OCI-LY7 (cell line): Measurements from ENCODE around the gene ATP2B3. TPM values are rescaled to one million over a fixed set of nuclear protein-coding genes. Genes with fewer than 3 reads are reported as not detected.

Experiments
- BruUV-seq: library from RNA; stranded (reverse); fragments of 400-500 nt; replicated peaks from 2 replicates; lab custom pipeline; 2021; lab: Mats Ljungman, UMichigan
- CTCF ChIA-PET: fragments of 300-600 bp; sonication (Branson Sonifier 250); formaldehyde crosslinking; loops from one replicate; lab custom pipeline; 2022; ENCODE audit warnings: antibody characterized with exemption; ENCODE audit not compliant: unreplicated experiment; lab: Charles Lee
- POLR2A ChIA-PET: fragments of 300-600 bp; sonication (Branson Sonifier 250); formaldehyde crosslinking; loops from one replicate; lab custom pipeline; 2022; ENCODE audit warnings: antibody characterized with exemption; lab: Charles Lee
- DNase-seq: peaks from one replicate; pipeline ENCODE4 v3.0.0-alpha.2; 2015; ENCODE audit warnings: low spot score
- H2AFZ ChIP-seq: fragments of 200-600 bp; sonication (generic), shearing (Covaris generic); 2 replicates; pipeline ENCODE4 v1.6.1; 2014; ENCODE audit warnings: mild to moderate bottlenecking, antibody characterized with exemption, low read length, moderate library complexity
- H3K27ac ChIP-seq: fragments of 200-600 bp; sonication (generic); 2 replicates; pipeline ENCODE4 v1.5.1; 2014; ENCODE audit warnings: mixed run types, low read depth, mild to moderate bottlenecking, moderate library complexity, low read length, inconsistent platforms; ENCODE audit not compliant: poor library complexity, severe bottlenecking
- H3K36me3 ChIP-seq: fragments of 200-600 bp; sonication (generic); 2 replicates; pipeline ENCODE4 v1.6.1; 2014; ENCODE audit warnings: mild to moderate bottlenecking, antibody characterized with exemption, low read length, moderate library complexity, mixed read lengths; ENCODE audit not compliant: insufficient read depth
- H3K4me1 ChIP-seq: fragments of 200-600 bp; sonication (generic); 2 replicates; pipeline ENCODE4 v1.5.1; 2014; ENCODE audit warnings: mild to moderate bottlenecking, low read length; ENCODE audit not compliant: insufficient read depth, poor library complexity, severe bottlenecking
- H3K4me2 ChIP-seq: fragments of 200-600 bp; sonication (generic); 2 replicates; pipeline ENCODE4 v1.6.1; 2014; ENCODE audit warnings: mild to moderate bottlenecking, low read length
- H3K4me3 ChIP-seq: fragments of 200-600 bp; sonication (generic); 2 replicates; pipeline ENCODE4 v1.5.1; 2014; ENCODE audit warnings: mild to moderate bottlenecking, low read depth, low read length; ENCODE audit not compliant: poor library complexity, severe bottlenecking
- H3K79me2 ChIP-seq: fragments of 200-600 bp; sonication (generic); 2 replicates; pipeline ENCODE4 v1.6.1; 2016; ENCODE audit warnings: low read depth, mild to moderate bottlenecking, low read length, moderate library complexity, mixed read lengths; ENCODE audit not compliant: insufficient read depth
- H3K9me2 ChIP-seq: fragments of 200-600 bp; sonication (generic); 2 replicates; pipeline ENCODE4 v1.6.1; 2016; ENCODE audit warnings: mild to moderate bottlenecking, low read length, mixed read lengths; ENCODE audit not compliant: insufficient read depth
- H3K9me3 ChIP-seq: fragments of 200-600 bp; sonication (generic); 2 replicates; pipeline ENCODE4 v1.6.1; 2014; ENCODE audit warnings: mild to moderate bottlenecking, mixed run types, low read length, mixed read lengths
- H4K20me1 ChIP-seq: fragments of 200-600 bp; sonication (generic); 2 replicates; pipeline ENCODE4 v1.6.1; 2014; ENCODE audit warnings: mild to moderate bottlenecking, antibody characterized with exemption, low read length, moderate library complexity, mixed read lengths; ENCODE audit not compliant: insufficient read depth
- CTCF ChIP-seq: fragments of 200-600 bp; sonication (generic); conservative IDR thresholded peaks from 2 replicates; pipeline ENCODE4 v1.5.1; 2014; ENCODE audit warnings: mild to moderate bottlenecking, antibody characterized with exemption, low read length, moderate library complexity, mixed read lengths
- EZH2phosphoT487 ChIP-seq: fragments of 200-600 bp; sonication (generic); IDR thresholded peaks from 2 replicates; pipeline ENCODE4 v1.6.1; 2018; ENCODE audit warnings: low read depth, borderline replicate concordance, mild to moderate bottlenecking, mixed run types, antibody characterized with exemption, low read length, moderate library complexity, mixed read lengths
- intact Hi-C: fragments of 100-400 bp; cut with micrococcal nuclease; formaldehyde crosslinking; loops from one replicate; pipeline ENCODE4 v1.10.0; 2022; ENCODE audit not compliant: unreplicated experiment
- total RNA-seq, 2 experiments: library from RNA; depleted of rRNA in 1 of 2; stranded (reverse); fragments of >200 nt in 1 of 2; shearing (Covaris generic) in 1 of 2; gene quantifications; 2 replicates each; pipeline ENCODE4 v1.2.3, GENCODE V29; 2014 to 2022

ATP2B3 gene
- total RNA-seq, 2 experiments from 2014 or later, result not detected

- intact Hi-C loops, result no loop called here
- H2AFZ ChIP-seq, result no peak overlapping the region
- no peak for TF ChIP-seq EZH2phosphoT487
- H3K36me3 ChIP-seq, result no peaks in the 10 kb centered on the region
- H3K4me1 ChIP-seq, result no peaks in the 10 kb centered on the region
- no peaks in the 10 kb centered on the region for H3K79me2 ChIP-seq
- no peak overlapping the region for H3K4me3 ChIP-seq
- H4K20me1 ChIP-seq, result no peaks in the 10 kb centered on the region
- no peaks in the 10 kb centered on the region for H3K9me3 ChIP-seq
- H3K4me2 ChIP-seq, result no peak overlapping the region
- H3K27ac ChIP-seq, result no peak overlapping the region
- no TSS peak for BruUV-seq
- ChIA-PET POLR2A (no interaction called here), CTCF (no interaction called here)
- no peak for DNase-seq
- H3K9me2 ChIP-seq, result no peaks in the 10 kb centered on the region
Measured at GRCh38 chrX:153520287-153520917, 3.0 kb downstream of the ATP2B3 start.

- no peaks in the 10 kb centered on the region for H3K9me3 ChIP-seq
- H3K4me2 ChIP-seq, result no peak overlapping the region
- H3K79me2 ChIP-seq, result no peaks in the 10 kb centered on the region
- TF ChIP-seq CTCF, result no peak
- no peak for TF ChIP-seq EZH2phosphoT487
- H3K27ac ChIP-seq, result no peak overlapping the region
- ChIA-PET POLR2A (no interaction called here), CTCF (no interaction called here)
- no peak for DNase-seq
- H3K4me3 ChIP-seq, result no peak overlapping the region
- no peaks in the 10 kb centered on the region for H3K36me3 ChIP-seq
- H3K4me1 ChIP-seq, result no peaks in the 10 kb centered on the region
- no peaks in the 10 kb centered on the region for H4K20me1 ChIP-seq
- intact Hi-C loops, result no loop called here
- no TSS peak for BruUV-seq
- no peak overlapping the region for H2AFZ ChIP-seq
- H3K9me2 ChIP-seq, result no peaks in the 10 kb centered on the region
Measured at GRCh38 chrX:153521034-153521433, 3.6 kb downstream of the ATP2B3 start.

- BruUV-seq, result no TSS peak
- no peaks in the 10 kb centered on the region for H3K4me1 ChIP-seq
- POLR2A ChIA-PET, result no interaction called here
- no peaks in the 10 kb centered on the region for H3K79me2 ChIP-seq
- DNase-seq, result no peak
- no peak overlapping the region for H3K4me2 ChIP-seq
- no peaks in the 10 kb centered on the region for H3K9me3 ChIP-seq
- no peak for TF ChIP-seq EZH2phosphoT487
- TF ChIP-seq CTCF, result no peak
- CTCF ChIA-PET, result interaction anchor here (0.6 kb wide), 1 partner anchor 16 kb away, joined by 3 read pairs; no protein-coding TSS in a partner anchor
- intact Hi-C loops, result no loop called here
- no peaks in the 10 kb centered on the region for H3K36me3 ChIP-seq
- no peaks in the 10 kb centered on the region for H4K20me1 ChIP-seq
- H3K4me3 ChIP-seq, result no peak overlapping the region
- no peak overlapping the region for H2AFZ ChIP-seq
- no peaks in the 10 kb centered on the region for H3K9me2 ChIP-seq
- no peak overlapping the region for H3K27ac ChIP-seq
Measured at GRCh38 chrX:153522259-153522658, 4.8 kb downstream of the ATP2B3 start.
